ENCODE data around the gene ZNF674.
A peak's percentile ranks its signal among the peaks of the same experiment; 100 is the strongest.
"Not testable (repeated sequence)": the region's sequence is repeated elsewhere in the genome, so short reads cannot be mapped to it uniquely, and the experiment has no call there.

Gene ZNF674

DNA sequence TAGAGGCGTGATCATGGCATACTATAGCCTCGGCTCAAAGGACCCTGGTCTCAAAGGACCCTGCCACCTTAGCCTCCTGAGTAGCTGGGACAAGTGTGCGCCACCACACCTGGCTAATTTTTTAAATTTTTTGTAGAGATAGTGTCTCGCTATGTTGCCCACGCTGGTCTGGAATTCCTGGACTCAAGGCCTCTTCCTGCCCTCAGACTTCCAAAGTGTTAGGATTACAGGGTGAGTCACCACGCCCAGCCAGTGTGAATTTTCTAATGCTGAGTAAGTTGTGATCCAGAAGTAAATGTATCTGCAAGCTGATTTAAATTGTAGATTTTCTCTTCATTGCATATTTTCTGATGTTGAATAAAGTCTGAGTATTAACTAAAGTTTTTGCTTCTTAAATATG lies 2.6 kb upstream of the ZNF674 start:
- H3K4me3 ChIP-seq (ENCODE audit: low read depth, low read length): no peak overlapping the region
- TF ChIP-seq, protein P1, sequence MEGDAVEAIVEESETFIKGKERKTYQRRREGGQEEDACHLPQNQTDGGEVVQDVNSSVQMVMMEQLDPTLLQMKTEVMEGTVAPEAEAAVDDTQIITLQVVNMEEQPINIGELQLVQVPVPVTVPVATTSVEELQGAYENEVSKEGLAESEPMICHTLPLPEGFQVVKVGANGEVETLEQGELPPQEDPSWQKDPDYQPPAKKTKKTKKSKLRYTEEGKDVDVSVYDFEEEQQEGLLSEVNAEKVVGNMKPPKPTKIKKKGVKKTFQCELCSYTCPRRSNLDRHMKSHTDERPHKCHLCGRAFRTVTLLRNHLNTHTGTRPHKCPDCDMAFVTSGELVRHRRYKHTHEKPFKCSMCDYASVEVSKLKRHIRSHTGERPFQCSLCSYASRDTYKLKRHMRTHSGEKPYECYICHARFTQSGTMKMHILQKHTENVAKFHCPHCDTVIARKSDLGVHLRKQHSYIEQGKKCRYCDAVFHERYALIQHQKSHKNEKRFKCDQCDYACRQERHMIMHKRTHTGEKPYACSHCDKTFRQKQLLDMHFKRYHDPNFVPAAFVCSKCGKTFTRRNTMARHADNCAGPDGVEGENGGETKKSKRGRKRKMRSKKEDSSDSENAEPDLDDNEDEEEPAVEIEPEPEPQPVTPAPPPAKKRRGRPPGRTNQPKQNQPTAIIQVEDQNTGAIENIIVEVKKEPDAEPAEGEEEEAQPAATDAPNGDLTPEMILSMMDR (IDR thresholded peaks at IDR 0.05; ENCODE audit: low read depth, low read length): no peak

DNA sequence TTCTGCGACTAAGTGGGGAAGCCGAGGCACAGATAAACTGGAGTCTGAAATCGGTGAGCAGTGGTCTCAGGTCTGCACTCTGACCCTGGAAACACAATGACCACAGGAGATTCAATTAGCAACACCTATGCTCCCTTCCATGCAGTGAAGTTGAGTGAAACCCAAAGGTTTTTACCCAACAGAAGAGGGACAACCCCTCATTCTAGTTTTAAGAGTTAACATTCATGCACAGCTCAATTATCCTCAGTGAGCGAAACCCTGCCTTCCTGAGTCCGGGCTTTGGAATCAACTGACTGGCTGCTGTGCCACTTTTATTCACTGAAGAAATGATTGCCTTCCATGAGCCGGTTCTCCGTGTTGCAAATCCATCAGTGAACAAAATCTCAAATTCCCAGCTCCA lies 694 bp downstream of the ZNF674 start:
- peak overlapping the region; percentile 85 for H3K4me3 ChIP-seq (ENCODE audit: low read depth, low read length)

DNA sequence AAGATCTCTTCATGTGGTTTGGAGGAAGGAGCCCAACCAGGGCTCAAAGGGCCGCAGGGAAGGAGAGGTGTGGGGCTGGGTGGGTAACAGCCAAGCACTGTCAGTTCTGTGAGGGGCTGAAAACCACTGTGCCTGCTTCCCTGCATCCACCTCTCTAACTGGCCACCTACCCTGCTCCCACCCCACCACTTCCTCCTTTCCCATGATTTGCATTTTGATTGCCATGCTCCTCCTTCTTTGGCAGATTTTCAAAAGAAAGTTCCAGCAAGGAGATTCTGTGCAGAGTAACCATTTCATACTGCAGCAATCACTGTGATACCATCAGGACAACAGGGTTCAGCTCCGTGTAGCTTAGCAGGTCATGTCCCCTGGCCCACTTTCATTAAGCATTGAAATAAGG lies 1.8 kb downstream of the ZNF674 start:
- no peak overlapping the region for H3K4me3 ChIP-seq (ENCODE audit: low read depth, low read length)
- TF ChIP-seq, protein P1 (IDR thresholded peaks at IDR 0.05; ENCODE audit: low read depth, low read length): no peak

DNA sequence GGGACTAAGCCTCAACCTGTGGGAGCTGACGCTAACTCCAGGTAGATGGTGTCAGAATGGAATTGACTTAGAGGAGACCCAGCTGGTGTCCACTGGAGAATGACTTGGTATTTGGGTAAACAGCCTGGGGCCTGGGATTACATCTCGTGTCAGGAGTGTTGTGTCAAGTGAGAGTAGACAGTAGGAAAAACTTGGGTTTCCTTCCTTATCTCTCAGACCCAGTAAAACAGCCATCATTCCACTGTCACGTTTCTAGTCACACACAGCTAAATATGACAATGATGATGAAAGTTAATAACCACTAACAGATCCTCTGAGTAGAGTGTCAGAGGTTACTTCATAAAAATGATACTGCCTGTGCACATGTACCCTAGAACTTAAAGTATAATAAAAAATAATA lies 13.8 kb downstream of the ZNF674 start:
- TF ChIP-seq, protein P1 (IDR thresholded peaks at IDR 0.05; ENCODE audit: low read depth, low read length): no peak
- no peak overlapping the region for H3K4me3 ChIP-seq (ENCODE audit: low read depth, low read length)

DNA sequence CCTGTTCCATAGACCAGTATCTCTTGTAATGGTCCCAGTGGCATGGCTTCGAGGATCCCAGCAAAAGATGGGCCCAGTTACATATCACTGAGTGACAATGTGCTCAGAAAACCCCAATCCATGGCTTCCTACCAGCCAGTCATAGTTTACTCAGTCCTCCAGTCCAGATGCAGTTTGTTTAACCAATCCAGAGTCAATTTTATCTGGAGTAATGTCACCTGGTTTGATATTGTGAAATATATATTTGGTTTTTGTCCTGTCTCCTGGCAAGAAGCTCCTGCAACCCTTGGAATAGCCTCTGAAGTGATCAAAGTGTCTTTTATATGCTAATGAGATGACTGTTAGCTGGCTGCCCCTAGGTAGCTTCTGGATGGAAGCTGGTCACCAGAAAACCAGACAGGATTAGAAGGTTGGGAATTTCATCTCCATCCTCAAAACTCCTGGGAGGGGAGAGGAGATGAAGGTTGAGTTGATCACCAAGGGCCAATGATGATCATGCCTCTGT lies 14.8 kb downstream of the ZNF674 start:
- H3K4me3 ChIP-seq (ENCODE audit: low read depth, low read length): not testable (repeated sequence)

DNA sequence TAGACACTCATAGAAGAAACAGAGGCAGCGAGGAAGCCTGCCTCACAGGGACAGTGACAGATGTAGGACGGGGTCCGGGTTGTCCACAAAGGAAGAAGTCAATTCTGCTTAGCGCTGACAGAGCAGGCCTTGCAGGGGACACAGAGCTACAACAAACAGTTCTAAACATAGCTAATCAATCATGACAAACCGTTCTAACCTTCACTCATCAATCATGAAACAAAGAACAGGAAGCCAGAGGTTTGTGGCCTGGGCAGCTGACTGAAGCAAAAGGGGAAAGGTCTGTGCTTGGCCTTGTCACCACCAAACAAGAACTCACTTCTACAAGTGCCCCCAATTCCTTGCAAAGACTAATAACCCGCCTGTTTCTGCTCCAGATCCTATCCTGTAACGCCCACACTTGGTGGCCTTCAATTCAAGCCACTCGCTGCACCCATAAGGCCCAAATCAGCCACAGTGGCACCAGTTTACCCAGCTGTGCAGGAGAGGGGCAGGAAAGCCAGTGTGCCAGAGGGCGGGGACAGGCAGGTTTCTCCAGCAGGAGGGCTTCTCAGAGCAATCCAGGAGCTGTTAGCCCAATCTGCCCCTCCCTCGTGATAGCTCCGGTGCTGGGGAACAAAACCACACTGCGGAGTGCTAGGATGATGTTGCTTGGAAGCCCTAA lies 15.3 kb downstream of the ZNF674 start:
- not testable (repeated sequence) for H3K4me3 ChIP-seq (ENCODE audit: low read depth, low read length)

DNA sequence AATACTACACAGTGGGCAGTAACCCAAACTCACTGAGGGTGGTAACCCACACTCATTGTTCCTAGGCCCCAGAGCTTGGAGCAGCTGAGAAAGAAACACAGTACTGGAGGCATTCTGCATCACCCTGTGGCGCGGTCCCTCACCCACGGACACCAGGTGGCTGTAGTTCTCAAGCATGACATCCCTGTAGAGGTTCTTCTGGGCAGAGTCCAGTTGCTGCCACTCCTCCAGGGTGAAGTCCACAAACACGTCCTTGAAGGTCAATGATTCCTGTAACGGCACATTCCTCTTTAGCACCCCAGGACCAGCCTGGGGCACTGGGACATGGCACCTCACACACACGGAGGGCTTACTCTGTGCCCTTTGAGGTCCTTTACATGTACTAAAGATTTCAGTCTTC lies 16.6 kb downstream of the ZNF674 start:
- not testable (repeated sequence) for H3K4me3 ChIP-seq (ENCODE audit: low read depth, low read length)

DNA sequence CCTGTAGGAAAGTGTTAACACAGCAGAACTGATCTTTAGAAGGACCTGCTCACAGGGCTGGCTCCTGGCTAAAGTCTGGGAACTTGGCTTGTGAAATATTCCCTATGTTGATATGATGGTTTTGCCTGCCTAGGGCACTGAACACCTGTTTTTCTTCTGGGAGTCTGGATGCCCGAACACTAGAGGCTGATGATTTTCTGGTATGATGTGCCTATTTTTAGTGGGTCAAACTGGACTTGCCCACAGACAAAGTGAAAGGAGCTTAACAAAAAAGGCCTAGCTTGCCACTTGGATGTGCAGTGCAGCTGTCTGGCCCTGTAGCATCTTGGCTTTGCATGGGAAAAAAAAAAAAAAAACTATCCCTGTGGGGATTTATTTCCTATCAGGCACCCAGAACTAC lies 39.1 kb downstream of the ZNF674 start:
- TF ChIP-seq, protein P1 (IDR thresholded peaks at IDR 0.05; ENCODE audit: low read depth, low read length): no peak
- no peak overlapping the region for H3K4me3 ChIP-seq (ENCODE audit: low read depth, low read length)

DNA sequence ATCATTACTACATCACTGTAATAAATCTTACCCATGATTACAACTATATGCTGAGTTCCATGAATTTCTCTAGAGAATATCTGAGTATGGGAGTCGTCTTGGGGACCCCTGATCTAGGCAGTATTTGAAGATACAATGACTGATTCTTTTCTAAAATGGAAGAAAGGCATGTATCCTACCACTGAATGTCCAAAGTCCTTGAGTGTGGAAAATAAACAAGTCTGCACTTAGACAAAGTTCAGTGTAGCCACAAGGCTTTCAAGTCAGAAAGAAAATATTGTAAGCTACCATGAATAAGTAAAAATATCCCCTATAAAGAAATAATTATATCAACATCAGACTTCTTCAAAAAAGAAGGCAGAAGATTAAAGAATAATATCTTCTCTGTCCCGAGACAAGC lies 42.4 kb downstream of the ZNF674 start:
- TF ChIP-seq, protein P1 (IDR thresholded peaks at IDR 0.05; ENCODE audit: low read depth, low read length): no peak
- no peak overlapping the region for H3K4me3 ChIP-seq (ENCODE audit: low read depth, low read length)
